T-helper 2 cell treated with Interferon-gamma antibody and Interleukin-4, amounts not matched to agents 5 μg/mL and 100 μg/mL, for 36 hours (primary cell): ENCODE data around the gene NFIC.

Experiments
- DNase-seq: peaks from one replicate; pipeline ENCODE4 v3.0.0; 2021; ENCODE audit warnings: low spot score
- H3K27ac Mint-ChIP-seq: one replicate; pipeline ENCODE4 v1.8.0; 2021; ENCODE audit warnings: mild to moderate bottlenecking, mixed read lengths
- H3K27me3 Mint-ChIP-seq: one replicate; pipeline ENCODE4 v1.8.0; 2021; ENCODE audit warnings: low read depth, mixed read lengths
- H3K36me3 Mint-ChIP-seq: one replicate; pipeline ENCODE4 v1.8.0; 2021; ENCODE audit warnings: low read depth, mixed read lengths
- H3K4me1 Mint-ChIP-seq: one replicate; pipeline ENCODE4 v1.8.0; 2021; ENCODE audit warnings: low read depth, mixed read lengths
- H3K4me3 Mint-ChIP-seq: one replicate; pipeline ENCODE4 v1.8.0; 2022; ENCODE audit warnings: mild to moderate bottlenecking, moderate library complexity, mixed read lengths
- H3K9me3 Mint-ChIP-seq: one replicate; pipeline ENCODE4 v1.8.0; 2021; ENCODE audit warnings: mixed read lengths

Gene NFIC

GRCh38 chr19:3365836-3366752 lies at the start of gene NFIC:
TSS of gene NFIC (plus strand) at chr19:3366583. CDS start at chr19:3366637, 54 bp downstream.
- Mint-ChIP-seq H3K27ac (no peak within 1 kb of the TSS), H3K4me1 (peaks cover 20% of the 10 kb centered on the region), H3K27me3 (peaks cover 45% of the 10 kb centered on the region), H3K36me3 (no peaks in the 10 kb centered on the region), H3K4me3 (peak within 1 kb of the TSS; percentile 46), H3K9me3 (no peaks in the 10 kb centered on the region)
- DNase-seq, result peak; percentile 40

GRCh38 chr19:3316659-3317207 lies 49.6 kb upstream of the NFIC start:
- H3K4me3 Mint-ChIP-seq, result no peak overlapping the region
- no peaks in the 10 kb centered on the region for H3K9me3 Mint-ChIP-seq
- H3K4me1 Mint-ChIP-seq, result no peaks in the 10 kb centered on the region
- no peak for DNase-seq
- H3K27ac Mint-ChIP-seq, result no peak overlapping the region
- H3K36me3 Mint-ChIP-seq, result no peaks in the 10 kb centered on the region
- H3K27me3 Mint-ChIP-seq, result peaks cover 2% of the 10 kb centered on the region

- Mint-ChIP-seq H3K4me3 (no peak overlapping the region), H3K4me1 (no peaks in the 10 kb centered on the region), H3K9me3 (no peaks in the 10 kb centered on the region), H3K36me3 (no peaks in the 10 kb centered on the region), H3K27ac (no peak overlapping the region), H3K27me3 (peaks cover 2% of the 10 kb centered on the region)
- no peak for DNase-seq
These were observed 46.6 kb upstream of the NFIC start for GRCh38 chr19:3319643-3320353.

- H3K27ac Mint-ChIP-seq, result no peak overlapping the region
- H3K4me3 Mint-ChIP-seq, result no peak overlapping the region
- no peaks in the 10 kb centered on the region for H3K9me3 Mint-ChIP-seq
- no peak for DNase-seq
- H3K4me1 Mint-ChIP-seq, result no peaks in the 10 kb centered on the region
- H3K27me3 Mint-ChIP-seq, result peaks cover 2% of the 10 kb centered on the region
- no peaks in the 10 kb centered on the region for H3K36me3 Mint-ChIP-seq
These were observed 46.1 kb upstream of the NFIC start for GRCh38 chr19:3320354-3320670.

- Mint-ChIP-seq H3K9me3 (no peaks in the 10 kb centered on the region), H3K27ac (no peak overlapping the region), H3K4me1 (no peaks in the 10 kb centered on the region), H3K27me3 (peaks cover 2% of the 10 kb centered on the region), H3K4me3 (no peak overlapping the region), H3K36me3 (no peaks in the 10 kb centered on the region)
- no peak for DNase-seq
These were observed 45.5 kb upstream of the NFIC start for GRCh38 chr19:3320853-3321252.

GRCh38 chr19:3321696-3322095 lies 44.7 kb upstream of the NFIC start:
- no peak for DNase-seq
- Mint-ChIP-seq H3K36me3 (no peaks in the 10 kb centered on the region), H3K27me3 (peaks cover 2% of the 10 kb centered on the region), H3K9me3 (no peaks in the 10 kb centered on the region), H3K4me3 (no peak overlapping the region), H3K27ac (no peak overlapping the region), H3K4me1 (no peaks in the 10 kb centered on the region)

GRCh38 chr19:3322199-3322978 lies 44.0 kb upstream of the NFIC start:
- H3K27me3 Mint-ChIP-seq, result peaks cover 4% of the 10 kb centered on the region
- no peak overlapping the region for H3K27ac Mint-ChIP-seq
- H3K4me3 Mint-ChIP-seq, result no peak overlapping the region
- no peaks in the 10 kb centered on the region for H3K9me3 Mint-ChIP-seq
- no peaks in the 10 kb centered on the region for H3K36me3 Mint-ChIP-seq
- no peak for DNase-seq
- peaks cover 2% of the 10 kb centered on the region for H3K4me1 Mint-ChIP-seq

- no peak for DNase-seq
- H3K27ac Mint-ChIP-seq, result no peak overlapping the region
- no peak overlapping the region for H3K4me3 Mint-ChIP-seq
- H3K9me3 Mint-ChIP-seq, result no peaks in the 10 kb centered on the region
- peaks cover 4% of the 10 kb centered on the region for H3K27me3 Mint-ChIP-seq
- peaks cover 2% of the 10 kb centered on the region for H3K4me1 Mint-ChIP-seq
- no peaks in the 10 kb centered on the region for H3K36me3 Mint-ChIP-seq
These were observed 43.4 kb upstream of the NFIC start for GRCh38 chr19:3323026-3323425.

GRCh38 chr19:3323658-3324057 lies 42.7 kb upstream of the NFIC start:
- no peaks in the 10 kb centered on the region for H3K36me3 Mint-ChIP-seq
- H3K27ac Mint-ChIP-seq, result no peak overlapping the region
- H3K4me1 Mint-ChIP-seq, result peaks cover 2% of the 10 kb centered on the region
- no peak overlapping the region for H3K4me3 Mint-ChIP-seq
- H3K27me3 Mint-ChIP-seq, result peaks cover 4% of the 10 kb centered on the region
- DNase-seq, result no peak
- no peaks in the 10 kb centered on the region for H3K9me3 Mint-ChIP-seq

- Mint-ChIP-seq H3K27me3 (peaks cover 4% of the 10 kb centered on the region), H3K4me3 (no peak overlapping the region), H3K4me1 (peaks cover 2% of the 10 kb centered on the region), H3K9me3 (no peaks in the 10 kb centered on the region), H3K36me3 (no peaks in the 10 kb centered on the region), H3K27ac (no peak overlapping the region)
- peak; percentile 53 for DNase-seq
These were observed 42.0 kb upstream of the NFIC start for GRCh38 chr19:3324405-3324856.

- Mint-ChIP-seq H3K4me1 (peaks cover 2% of the 10 kb centered on the region), H3K9me3 (no peaks in the 10 kb centered on the region), H3K4me3 (no peak overlapping the region), H3K27ac (no peak overlapping the region), H3K36me3 (no peaks in the 10 kb centered on the region), H3K27me3 (peaks cover 2% of the 10 kb centered on the region)
- DNase-seq, result no peak
These were observed 40.9 kb upstream of the NFIC start for GRCh38 chr19:3325451-3325850.

GRCh38 chr19:3328743-3329142 lies 37.6 kb upstream of the NFIC start:
- no peak for DNase-seq
- Mint-ChIP-seq H3K4me3 (no peak overlapping the region), H3K27ac (no peak overlapping the region), H3K4me1 (peaks cover 2% of the 10 kb centered on the region), H3K36me3 (no peaks in the 10 kb centered on the region), H3K27me3 (peaks cover 2% of the 10 kb centered on the region), H3K9me3 (no peaks in the 10 kb centered on the region)

- no peaks in the 10 kb centered on the region for H3K9me3 Mint-ChIP-seq
- DNase-seq, result no peak
These were observed 36.3 kb upstream of the NFIC start for GRCh38 chr19:3330047-3330446.

More at GRCh38 chr19:3330047-3330446, 36.3 kb upstream of the NFIC start:
- peaks cover 2% of the 10 kb centered on the region for H3K4me1 Mint-ChIP-seq
- H3K36me3 Mint-ChIP-seq, result no peaks in the 10 kb centered on the region
- peaks cover 2% of the 10 kb centered on the region for H3K27me3 Mint-ChIP-seq
- H3K4me3 Mint-ChIP-seq, result no peak overlapping the region
- H3K27ac Mint-ChIP-seq, result no peak overlapping the region
